HepG2 (cell line): Measurements from ENCODE around the gene CFAP119. TPM values are rescaled to one million over a fixed set of nuclear protein-coding genes. Genes with fewer than 3 reads are reported as not detected.

ENCODE experiments used
- ATF7-NPFF ChIP-seq: sonication (generic); formaldehyde crosslinking; IDR thresholded peaks from 2 replicates; pipeline ENCODE4 v1.8.1; 2023; ENCODE audit warnings: mild to moderate bottlenecking, low read depth, missing genetic modification reagents, moderate library complexity
- EED ChIP-seq: sonication (generic); formaldehyde crosslinking; IDR thresholded peaks from 2 replicates; pipeline ENCODE4 v1.5.0; 2020; ENCODE audit warnings: mild to moderate bottlenecking, missing genetic modification reagents
- EP300 ChIP-seq, 3 experiments: sonication (generic) in 1 of 3; formaldehyde crosslinking in 1 of 3; IDR thresholded peaks; 2 replicates each; pipeline versions ENCODE4 v1.5.1 to v1.6.1; 2011 to 2020; ENCODE audit warnings: low read depth in 2 of 3, low read length in 2 of 3, borderline replicate concordance in 1 of 3, improper control_type of control experiment in 1 of 3, mild to moderate bottlenecking in 1 of 3, missing genetic modification reagents in 1 of 3, moderate library complexity in 1 of 3
- ETV5 ChIP-seq: IDR thresholded peaks from 2 replicates; pipeline ENCODE4 v1.6.1; 2018; ENCODE audit warnings: missing biosample characterization, missing genetic modification reagents, inconsistent platforms, borderline replicate concordance
- MIER2 ChIP-seq: IDR thresholded peaks from 2 replicates; pipeline ENCODE4 v1.6.1; 2016; ENCODE audit warnings: missing biosample characterization, missing genetic modification reagents
- NFYC ChIP-seq: IDR thresholded peaks from 2 replicates; pipeline ENCODE4 v1.6.1; 2016; ENCODE audit warnings: missing genetic modification reagents, missing compliant biosample characterization
- PAXIP1 ChIP-seq: sonication (generic); formaldehyde crosslinking; conservative IDR thresholded peaks from 2 replicates; pipeline ENCODE4 v1.4.0; 2020; ENCODE audit warnings: mild to moderate bottlenecking, missing genetic modification reagents, moderate library complexity
- POGK ChIP-seq: sonication (generic); formaldehyde crosslinking; conservative IDR thresholded peaks from 2 replicates; pipeline ENCODE4 v1.8.0; 2022; ENCODE audit warnings: mild to moderate bottlenecking, moderate library complexity, missing genetic modification reagents
- SRY ChIP-seq: sonication (generic); formaldehyde crosslinking; IDR thresholded peaks from 2 replicates; pipeline ENCODE4 v1.8.0; 2022; ENCODE audit warnings: mild to moderate bottlenecking, missing genetic modification reagents
- THAP11 ChIP-seq: IDR thresholded peaks from 2 replicates; pipeline ENCODE4 v1.6.1; 2016; ENCODE audit warnings: missing biosample characterization, missing genetic modification reagents
- ZBTB33 ChIP-seq: sonication (generic); formaldehyde crosslinking; IDR thresholded peaks from 2 replicates; pipeline ENCODE4 v1.4.0; 2020; ENCODE audit warnings: missing genetic modification reagents
- ZBTB4 ChIP-seq: sonication (generic); formaldehyde crosslinking; IDR thresholded peaks from 2 replicates; pipeline ENCODE4 v1.4.0; 2020; ENCODE audit warnings: missing genetic modification reagents, mild to moderate bottlenecking, borderline replicate concordance
- ZNF431 ChIP-seq: sonication (generic); formaldehyde crosslinking; IDR thresholded peaks from 2 replicates; pipeline ENCODE4 v1.9.0; 2022; ENCODE audit warnings: missing genetic modification reagents, low read depth, mild to moderate bottlenecking, borderline replicate concordance
- ZNF746 ChIP-seq: sonication (generic); formaldehyde crosslinking; IDR thresholded peaks from 2 replicates; pipeline ENCODE4 v1.8.0; 2022; ENCODE audit warnings: mild to moderate bottlenecking, missing genetic modification reagents
- ZNF784 ChIP-seq: sonication (generic); formaldehyde crosslinking; IDR thresholded peaks from 2 replicates; pipeline ENCODE4 v1.5.1; 2020; ENCODE audit warnings: missing genetic modification reagents, mild to moderate bottlenecking, borderline replicate concordance
- polyA plus RNA-seq, 8 experiments: library from polyadenylated mRNA; depleted of rRNA in 3 of 8; stranded (reverse) in 7 of 8; unstranded in 1 of 8; fragments of >200 nt; fragmentation: Illumina TruSeq in 4 of 8; extraction: Trizol in 4 of 8; gene quantifications; 2 replicates each; pipeline versions ENCODE4 v1.2.1 to v1.2.3, GENCODE V29; 2011 to 2016; ENCODE audit warnings: low read depth in 4 of 8, missing spikeins in 1 of 8, mixed read lengths in 1 of 8; ENCODE audit not compliant: insufficient read depth in 1 of 8
- total RNA-seq, 5 experiments: library from RNA; depleted of rRNA; stranded (reverse); fragments of >200 nt; fragmentation: Illumina TruSeq; extraction: Trizol; gene quantifications; 2 replicates each; pipeline ENCODE4 v1.2.3, GENCODE V29; 2016; ENCODE audit warnings: low read depth in 1 of 5

Gene CFAP119
- total and polyA plus RNA-seq, 2 of the 13 experiments (the other 11 are each of a cell fraction or from before 2014, with no cell fraction given) = 6.4 TPM

- peak; percentile 92 for TF ChIP-seq ATF7-NPFF (CRISPR knock-in tag)
- peak; percentile 58; the same call in 1 of the 2 replicates for TF ChIP-seq PAXIP1
- TF ChIP-seq SRY (CRISPR knock-in tag) = peak; percentile 66; the same call in 1 of the 2 replicates
- peak; percentile 79; the same call in 1 of the 2 replicates for TF ChIP-seq EED (CRISPR knock-in tag)
- TF ChIP-seq ZBTB33 (CRISPR knock-in tag) = no peak
- peak; percentile 89 for TF ChIP-seq THAP11
- TF ChIP-seq ZNF784 (CRISPR knock-in tag) = peak; percentile 53; the same call in 1 of the 2 replicates
- peak; percentile 66; the same call in 1 of the 2 replicates for TF ChIP-seq ZBTB4 (CRISPR knock-in tag)
- peak; percentile 28 to 35; a peak in 3 of 4 replicates for TF ChIP-seq EP300 (IDR thresholded peaks at IDR 0.05; ENCODE audit: low read depth in 2 of 2, low read length in 2 of 2)
- peak; percentile 32; the same call in 1 of the 2 replicates for TF ChIP-seq EP300 (CRISPR knock-in tag; IDR thresholded peaks at IDR 0.05; ENCODE audit: borderline replicate concordance)
- no peak for TF ChIP-seq ZNF431 (CRISPR knock-in tag)
- peak; percentile 30; the same call in 1 of the 2 replicates for TF ChIP-seq MIER2 (CRISPR knock-in tag)
- TF ChIP-seq NFYC (CRISPR knock-in tag) = peak; percentile 92
- peak; percentile 60 for TF ChIP-seq POGK (CRISPR knock-in tag)
- TF ChIP-seq ETV5 (CRISPR knock-in tag) = peak; percentile 81; the same call in 1 of the 2 replicates
- peak; percentile 22; the same call in 1 of the 2 replicates for TF ChIP-seq ZNF746 (CRISPR knock-in tag)
Observed at GRCh38 chr16:30747799-30748633, 13.8 kb downstream of the CFAP119 start, which contains the start of gene PHKG2 (continued).
